ENCODE data around the gene REN.

The REN gene

DNA sequence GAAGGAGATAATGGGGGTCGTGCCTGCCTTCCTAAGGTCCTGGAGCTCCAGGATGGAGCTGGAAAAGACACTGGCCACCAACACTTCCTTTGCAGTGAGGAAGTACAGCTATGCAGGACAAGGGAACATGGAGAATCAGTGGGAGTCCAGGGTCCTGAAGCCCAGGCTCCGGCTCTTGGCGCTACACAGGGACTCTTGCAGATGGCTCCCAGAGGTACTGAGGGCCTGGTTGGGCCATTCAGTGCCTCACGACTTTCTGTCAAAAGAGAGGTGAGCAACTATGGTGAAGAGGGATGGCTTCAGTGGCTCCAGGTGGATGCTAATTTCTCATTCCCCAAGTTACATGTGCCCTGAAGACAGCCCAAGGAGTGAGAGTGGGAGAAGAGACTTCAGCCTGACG is 12.5 kb downstream of the REN start:
- no peak for DNase-seq (ENCODE audit: low read depth)

DNA sequence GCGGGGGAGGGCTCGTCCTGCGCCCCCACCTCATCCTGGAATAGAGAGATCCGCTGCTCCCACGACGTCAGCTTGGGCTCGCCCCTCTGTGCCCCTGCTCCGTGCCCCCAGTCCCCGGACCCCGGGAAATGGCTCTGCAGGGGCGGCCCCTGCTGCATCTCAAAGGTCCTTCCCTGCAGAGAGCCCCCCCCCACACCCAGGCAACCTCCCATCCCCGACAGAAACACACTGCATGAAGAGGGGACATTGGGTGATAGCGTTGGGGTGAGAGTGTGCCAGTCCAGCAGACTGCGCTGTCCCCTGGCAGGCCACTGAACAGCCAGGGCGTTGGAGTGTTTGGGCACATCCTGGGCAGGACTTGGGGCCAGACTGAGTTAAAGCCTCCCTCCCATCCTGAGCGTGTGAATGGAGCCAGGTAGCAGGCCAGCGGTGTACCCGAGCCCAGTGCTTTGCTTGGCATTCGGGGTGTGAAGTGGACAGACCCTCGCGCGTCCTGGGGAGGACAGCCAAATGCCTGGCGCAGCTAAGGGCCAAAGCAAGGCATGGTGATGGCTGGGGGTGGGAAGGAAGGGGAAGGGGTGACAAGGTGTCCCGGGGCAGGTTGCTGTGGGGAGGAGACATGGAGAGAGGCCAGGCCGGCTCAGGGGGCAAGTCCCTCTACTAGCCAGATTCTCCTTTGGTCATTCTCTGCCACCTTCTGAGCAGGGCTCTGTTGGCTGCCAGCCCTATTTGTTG is 13.7 kb downstream of the REN start:
- DNase-seq (ENCODE audit: low read depth), result no peak

GRCh38 chr1:204151552-204152309 is 14.4 kb downstream of the REN start, which contains the start of gene ETNK2:
Gene ETNK2, minus strand, starts transcription at chr1:204152044. Its CDS starts 192 bp downstream, at chr1:204151852.
- DNase-seq (ENCODE audit: low read depth), result peak; percentile 34

DNA sequence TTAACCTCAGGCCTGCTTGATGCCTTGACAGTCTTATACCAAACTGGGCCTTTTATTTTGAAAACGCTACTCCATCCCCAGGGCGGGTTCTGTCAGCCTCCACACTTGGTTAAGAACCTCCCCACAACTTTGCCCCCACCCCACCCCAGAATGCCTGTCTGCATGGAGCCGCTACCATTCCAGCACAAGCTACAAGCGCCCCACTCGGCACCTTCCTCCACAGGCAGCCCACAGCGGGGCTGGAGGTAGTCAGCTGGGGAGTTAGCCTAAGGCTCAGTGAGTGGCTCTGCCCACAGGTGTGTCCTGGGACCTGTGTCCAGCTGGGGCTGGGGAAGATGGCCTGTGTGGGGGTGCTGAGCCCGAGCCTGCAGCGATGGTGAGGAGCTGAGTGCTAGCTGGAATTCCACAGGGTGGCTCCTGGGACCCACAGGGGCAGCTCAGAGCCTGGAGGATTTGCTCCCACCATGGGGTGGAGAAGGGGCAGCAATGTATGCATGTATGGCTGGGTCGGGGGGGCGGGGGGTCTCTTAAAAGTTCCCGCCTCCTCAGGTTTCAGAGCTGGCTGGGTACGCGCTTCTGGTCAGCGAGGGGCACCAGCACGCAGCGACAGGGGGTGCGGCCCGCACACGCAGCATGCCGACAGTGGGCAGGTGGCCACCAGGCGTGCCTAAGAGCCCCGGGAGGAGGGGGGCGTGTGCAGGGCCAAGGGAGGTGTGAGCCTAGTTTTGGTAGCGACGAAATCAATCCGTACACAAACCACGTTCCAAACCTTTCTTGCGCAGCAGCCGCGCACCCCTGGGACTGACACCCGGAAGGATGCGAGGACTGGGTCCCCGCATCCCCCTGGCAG is 15.2 kb downstream of the REN start:
- DNase-seq (ENCODE audit: low read depth), result no peak

- DNase-seq (ENCODE audit: low read depth), result no peak
Observed at GRCh38 chr1:204149635-204150565, 16.2 kb downstream of the REN start.

DNA sequence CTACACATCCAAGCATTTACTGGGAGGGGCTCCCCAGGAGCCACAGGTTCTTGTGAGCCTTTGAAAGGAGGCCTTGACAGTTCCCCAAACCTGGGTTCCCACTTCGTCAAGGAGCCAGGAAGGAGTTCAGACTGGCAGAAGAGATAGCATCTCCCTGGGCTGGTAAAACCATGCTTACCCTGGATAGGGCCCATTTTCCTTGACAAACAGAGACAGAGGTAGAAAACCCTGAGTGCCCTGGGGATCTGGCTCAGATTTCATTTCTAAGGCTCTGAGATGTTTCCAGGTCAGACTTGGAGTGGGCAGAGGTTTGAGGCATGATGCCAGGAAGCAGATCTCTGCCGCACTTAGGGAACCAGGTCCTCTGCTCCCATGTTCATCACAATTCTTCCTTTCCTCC is 17.0 kb downstream of the REN start:
- no peak for DNase-seq (ENCODE audit: low read depth)

- DNase-seq (ENCODE audit: low read depth), result no peak
Observed at GRCh38 chr1:204147406-204148383, 18.4 kb downstream of the REN start.

DNA sequence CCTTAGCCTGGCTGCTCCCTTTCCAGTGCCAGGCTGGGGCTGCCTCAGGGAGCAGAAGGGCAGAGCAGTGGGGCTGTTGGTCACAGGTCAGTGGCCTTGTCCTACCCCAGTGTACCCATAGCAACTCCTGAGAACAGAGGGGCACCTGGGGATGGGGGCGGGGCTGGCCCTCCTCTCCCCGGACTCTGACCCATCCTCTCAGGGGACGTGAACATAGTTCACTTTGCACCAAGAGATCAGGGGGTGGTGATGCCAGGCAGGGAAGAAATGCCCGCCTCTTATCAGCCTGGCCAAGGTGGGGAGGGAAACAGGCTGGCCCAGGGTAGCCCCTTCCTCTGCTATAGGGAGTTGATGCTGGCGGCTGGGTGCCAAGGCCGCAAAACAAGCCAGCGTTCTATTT is 19.2 kb downstream of the REN start:
- DNase-seq (ENCODE audit: low read depth), result no peak

DNA sequence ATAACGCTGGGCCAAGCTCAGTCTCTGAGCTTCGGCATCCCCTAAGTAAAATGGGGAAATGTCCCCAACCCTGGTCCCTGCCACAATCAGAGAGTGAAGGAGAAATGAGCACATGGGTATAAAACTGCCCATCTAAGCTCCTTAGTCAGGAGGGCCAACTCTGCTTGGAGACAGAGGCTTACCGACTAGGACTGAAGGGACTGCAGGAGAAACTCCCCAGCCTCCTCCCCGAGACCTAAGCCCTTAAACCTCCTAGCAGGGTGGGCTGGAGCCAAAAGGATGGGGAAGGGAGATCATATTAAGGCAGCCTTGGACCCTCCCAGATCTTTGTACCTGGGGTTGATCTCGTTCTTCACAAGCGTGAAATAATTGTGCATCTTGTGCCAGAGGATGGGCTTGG is 19.8 kb downstream of the REN start:
- no peak for DNase-seq (ENCODE audit: low read depth)

DNA sequence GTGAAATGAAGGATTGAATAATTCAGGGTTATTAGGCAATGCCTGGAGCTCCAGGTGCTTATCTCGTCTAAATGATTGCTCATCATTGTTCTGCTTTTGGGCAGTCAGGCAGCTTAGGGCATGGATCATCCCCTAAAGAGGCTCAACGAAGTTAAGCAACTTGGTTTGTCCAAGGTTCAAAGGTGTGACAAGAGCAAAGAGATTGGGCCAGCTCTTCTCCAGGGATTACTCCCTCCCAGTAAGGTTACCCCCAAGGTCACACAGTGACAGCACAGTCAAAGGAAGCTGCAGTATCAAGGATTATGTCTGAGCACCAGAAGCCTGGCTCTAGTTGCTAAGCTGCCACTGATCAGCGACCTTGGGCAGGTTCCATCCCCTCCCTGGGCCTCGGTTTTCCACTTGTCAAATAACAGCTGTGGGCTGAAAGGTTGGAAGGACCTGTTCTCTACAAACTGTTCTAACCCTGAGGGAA is 21.1 kb downstream of the REN start:
- no peak for DNase-seq (ENCODE audit: low read depth)

DNA sequence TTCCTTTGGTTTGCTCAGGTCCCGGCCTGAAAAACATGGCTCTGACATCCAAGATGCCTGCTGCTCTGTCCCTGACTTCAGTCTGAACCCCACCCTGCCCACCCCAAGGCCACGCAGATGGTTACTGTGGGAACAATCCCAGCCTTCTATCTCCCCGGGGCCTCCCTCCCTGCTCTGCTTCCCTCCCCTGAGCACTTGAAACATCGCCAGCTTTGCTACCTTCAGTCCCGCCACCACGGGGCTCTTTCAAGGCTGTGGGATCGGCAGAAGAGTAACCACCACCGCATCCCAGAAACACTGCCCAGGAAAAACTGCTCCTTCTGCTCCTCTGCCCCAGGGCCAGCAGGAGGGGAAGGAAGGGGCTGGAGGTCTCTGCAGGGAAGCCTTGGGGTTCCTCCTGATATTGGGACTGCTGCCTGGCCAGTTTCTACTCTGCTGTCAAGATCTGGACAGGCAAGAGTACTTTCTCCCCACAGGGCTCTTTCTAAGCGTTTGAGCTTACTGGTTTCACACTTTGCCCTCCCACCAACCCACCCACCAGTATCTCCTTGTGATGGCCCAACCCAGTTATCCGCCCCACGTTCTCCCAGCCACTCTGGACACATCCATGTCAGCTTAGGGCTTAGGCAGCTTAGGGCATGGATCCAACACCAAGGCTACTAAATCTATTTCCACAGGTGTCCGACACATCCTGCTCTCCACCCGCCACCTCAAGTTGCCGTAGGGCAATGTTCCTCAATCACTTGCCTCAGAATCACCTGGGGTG is 22.7 kb downstream of the REN start:
- no peak for DNase-seq (ENCODE audit: low read depth)

GRCh38 chr1:204142032-204142974 is 23.8 kb downstream of the REN start:
- no peak for DNase-seq (ENCODE audit: low read depth)

DNA sequence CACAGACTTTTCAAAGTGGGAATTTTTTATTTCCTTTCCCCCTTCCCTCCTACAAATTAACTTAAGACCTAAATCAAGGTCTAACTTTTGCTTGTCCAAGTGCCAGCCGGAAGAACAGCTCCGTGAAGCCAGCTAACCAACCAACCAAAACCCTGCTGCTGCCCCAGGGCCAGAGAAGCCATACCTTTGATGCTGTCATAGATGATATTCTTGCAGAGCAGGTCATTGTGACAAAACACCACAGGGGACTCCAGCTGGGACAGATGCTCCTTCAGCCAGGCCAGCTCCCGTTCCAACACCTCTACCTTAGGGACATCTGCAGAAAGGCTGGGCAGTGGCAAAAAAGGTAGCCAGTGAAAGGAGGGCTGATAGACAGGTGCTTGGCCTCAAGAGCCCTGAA is 25.0 kb downstream of the REN start:
- DNase-seq (ENCODE audit: low read depth), result no peak

DNA sequence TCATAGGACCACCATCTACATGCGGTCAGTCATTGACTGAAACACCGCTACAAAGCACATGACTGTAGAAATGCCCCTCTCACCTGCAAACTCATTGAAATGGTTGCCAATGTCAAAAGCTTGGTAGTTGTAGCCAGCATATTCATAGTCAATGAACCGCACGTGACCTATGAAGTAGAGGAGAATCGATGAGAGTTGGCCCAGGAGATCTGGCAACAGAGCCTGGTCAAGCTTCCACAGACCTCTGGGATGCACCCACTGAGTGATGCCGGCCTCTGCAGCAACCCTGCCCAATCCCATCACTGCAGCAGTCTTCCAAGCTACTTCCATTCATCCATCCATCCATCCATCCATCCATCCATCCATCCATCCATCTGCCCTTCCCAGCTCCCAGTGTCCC is 26.2 kb downstream of the REN start:
- no peak for DNase-seq (ENCODE audit: low read depth)

- DNase-seq (ENCODE audit: low read depth), result no peak
Observed at GRCh38 chr1:204139088-204139487, 27.0 kb downstream of the REN start.

- DNase-seq (ENCODE audit: low read depth), result no peak
Observed at GRCh38 chr1:204136814-204137213, 29.3 kb downstream of the REN start.

- no peak for DNase-seq (ENCODE audit: low read depth)
Observed at GRCh38 chr1:204134103-204134502, 32.0 kb downstream of the REN start.

- DNase-seq (ENCODE audit: low read depth), result no peak
Observed at GRCh38 chr1:204132718-204133117, 33.4 kb downstream of the REN start.
